HEK293 (cell line): Measurements from ENCODE around the gene SLC2A6.

Experiments
- CTCF ChIA-PET: fragments of 350-600 bp; formaldehyde crosslinking; extraction: SDS; loops from one replicate; lab custom pipeline; 2021; ENCODE audit warnings: antibody characterized with exemption; lab: Yijun Ruan, JAX
- POLR2A ChIA-PET: fragments of 300-600 bp; formaldehyde crosslinking; extraction: SDS; loops from one replicate; lab custom pipeline; 2020; ENCODE audit warnings: antibody characterized with exemption, inconsistent platforms; lab: Yijun Ruan, JAX
- H3K27ac ChIP-seq: fragments of 200-500 bp; sonication (Bioruptor generic); 2 replicates; pipeline ENCODE4 v1.5.1; 2014; ENCODE audit warnings: low read depth, low read length, control low read depth, inconsistent platforms; ENCODE audit errors: extremely low read depth
- H3K36me3 ChIP-seq, 2 experiments: fragments of 200-500 bp in 1 of 2; sonication (Bioruptor generic) in 1 of 2; 1 replicate in 1 of 2; 2 replicates in 1 of 2; pipeline ENCODE4 v1.5.1; 2014 to 2017; ENCODE audit warnings: inconsistent platforms in 2 of 2, low read length in 2 of 2; ENCODE audit not compliant: control insufficient read depth in 2 of 2, insufficient read depth in 1 of 2
- H3K4me1 ChIP-seq: fragments of 200-500 bp; sonication (Bioruptor generic); 2 replicates; pipeline ENCODE4 v1.5.1; 2014; ENCODE audit warnings: mild to moderate bottlenecking, low read length, inconsistent platforms; ENCODE audit not compliant: control insufficient read depth, insufficient read depth
- H3K4me3 ChIP-seq: 2 replicates; pipeline ENCODE4 v1.5.1; 2011; ENCODE audit warnings: low read depth, mild to moderate bottlenecking, control low read depth, low read length, moderate library complexity
- H3K9me3 ChIP-seq: fragments of 200-500 bp; sonication (Bioruptor generic); 2 replicates; pipeline ENCODE4 v1.5.1; 2014; ENCODE audit warnings: low read depth, low read length, inconsistent platforms; ENCODE audit not compliant: control insufficient read depth, insufficient read depth
- EGR2 ChIP-seq: fragments of 450-650 bp; formaldehyde crosslinking; IDR thresholded peaks from 2 replicates; pipeline ENCODE4 v1.5.1; 2016; ENCODE audit warnings: low read depth, missing biosample characterization, missing genetic modification characterization
- SCRT1 ChIP-seq: fragments of 450-650 bp; formaldehyde crosslinking; IDR thresholded peaks from 2 replicates; pipeline ENCODE4 v1.5.1; 2016; ENCODE audit warnings: missing biosample characterization, missing genetic modification characterization, borderline replicate concordance
- SETDB1 ChIP-seq: IDR thresholded peaks from one replicate; pipeline ENCODE4 v1.6.1; 2017; ENCODE audit warnings: mild to moderate bottlenecking, low read length, moderate library complexity, mixed read lengths; ENCODE audit not compliant: insufficient read length
- TCF7L2 ChIP-seq: IDR thresholded peaks from 2 replicates; pipeline ENCODE4 v1.6.1; 2011; ENCODE audit warnings: low read depth, mild to moderate bottlenecking, inconsistent platforms, low read length, moderate library complexity, borderline replicate concordance
- ZFHX2 ChIP-seq: fragments of 450-650 bp; formaldehyde crosslinking; conservative IDR thresholded peaks from 2 replicates; pipeline ENCODE4 v1.5.1; 2016; ENCODE audit warnings: missing biosample characterization, missing genetic modification characterization
- ZIC2 ChIP-seq: fragments of 450-650 bp; formaldehyde crosslinking; IDR thresholded peaks from 2 replicates; pipeline ENCODE4 v1.5.1; 2016; ENCODE audit warnings: missing biosample characterization, missing genetic modification characterization
- ZNF155 ChIP-seq: fragments of 450-650 bp; formaldehyde crosslinking; IDR thresholded peaks from 2 replicates; pipeline ENCODE4 v1.5.1; 2016; ENCODE audit warnings: missing biosample characterization, missing genetic modification characterization
- ZNF169 ChIP-seq: fragments of 450-650 bp; formaldehyde crosslinking; IDR thresholded peaks from 2 replicates; pipeline ENCODE4 v1.5.1; 2016; ENCODE audit warnings: missing biosample characterization, missing genetic modification characterization
- ZNF585B ChIP-seq: fragments of 450-650 bp; formaldehyde crosslinking; IDR thresholded peaks from 2 replicates; pipeline ENCODE4 v1.5.1; 2016; ENCODE audit warnings: missing biosample characterization, missing genetic modification characterization
- ZNF623 ChIP-seq: fragments of 450-650 bp; formaldehyde crosslinking; IDR thresholded peaks from 2 replicates; pipeline ENCODE4 v1.5.1; 2016; ENCODE audit warnings: missing biosample characterization, missing genetic modification characterization
- ZNF791 ChIP-seq: fragments of 450-650 bp; formaldehyde crosslinking; IDR thresholded peaks from 2 replicates; pipeline ENCODE4 v1.5.1; 2016; ENCODE audit warnings: missing biosample characterization, missing genetic modification characterization
- ZNF830 ChIP-seq: fragments of 450-650 bp; IDR thresholded peaks from 2 replicates; pipeline ENCODE4 v1.5.0; 2018; ENCODE audit warnings: missing biosample characterization, missing genetic modification characterization, low read depth, mild to moderate bottlenecking, moderate library complexity
- TF ChIP-seq, protein P1 (sequence below): fragments of 450-650 bp; formaldehyde crosslinking; IDR thresholded peaks from 2 replicates; pipeline ENCODE4 v1.5.1; 2017; ENCODE audit warnings: missing biosample characterization, missing genetic modification characterization
- TF ChIP-seq, protein P2 (sequence below): fragments of 450-650 bp; formaldehyde crosslinking; IDR thresholded peaks from 2 replicates; pipeline ENCODE4 v1.5.1; 2017; ENCODE audit warnings: missing biosample characterization, missing genetic modification characterization
- TF ChIP-seq, protein P3 (sequence below): fragments of 450-650 bp; formaldehyde crosslinking; IDR thresholded peaks from 2 replicates; pipeline ENCODE4 v1.5.1; 2017; ENCODE audit warnings: missing biosample characterization, missing genetic modification characterization

Gene SLC2A6

DNA sequence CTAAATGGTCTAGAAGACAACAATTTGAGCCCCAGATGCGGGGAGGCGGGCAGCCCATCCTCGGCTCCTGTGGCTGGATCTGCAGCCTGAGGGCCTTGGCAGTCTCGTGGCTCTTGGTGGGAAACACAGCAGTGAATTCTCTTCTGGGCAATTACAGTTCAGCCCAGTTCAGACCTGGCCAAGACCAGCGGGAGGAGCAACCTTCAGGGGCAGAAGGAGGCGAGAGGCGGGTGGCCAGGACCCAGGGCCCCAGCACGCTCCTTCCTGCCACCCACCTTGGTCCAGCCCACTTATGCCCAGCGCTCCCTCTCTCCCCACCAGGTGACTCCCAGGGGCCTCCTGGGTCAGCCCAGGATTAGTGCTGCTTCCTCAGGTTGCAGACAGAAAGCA is 38.1 kb upstream of the SLC2A6 start (continued):
- TF ChIP-seq, protein P1, sequence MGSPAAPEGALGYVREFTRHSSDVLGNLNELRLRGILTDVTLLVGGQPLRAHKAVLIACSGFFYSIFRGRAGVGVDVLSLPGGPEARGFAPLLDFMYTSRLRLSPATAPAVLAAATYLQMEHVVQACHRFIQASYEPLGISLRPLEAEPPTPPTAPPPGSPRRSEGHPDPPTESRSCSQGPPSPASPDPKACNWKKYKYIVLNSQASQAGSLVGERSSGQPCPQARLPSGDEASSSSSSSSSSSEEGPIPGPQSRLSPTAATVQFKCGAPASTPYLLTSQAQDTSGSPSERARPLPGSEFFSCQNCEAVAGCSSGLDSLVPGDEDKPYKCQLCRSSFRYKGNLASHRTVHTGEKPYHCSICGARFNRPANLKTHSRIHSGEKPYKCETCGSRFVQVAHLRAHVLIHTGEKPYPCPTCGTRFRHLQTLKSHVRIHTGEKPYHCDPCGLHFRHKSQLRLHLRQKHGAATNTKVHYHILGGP, result no peak
- TF ChIP-seq ZNF155 (tag by site-specific recombination) (no peak), EGR2 (tag by site-specific recombination) (no peak)
- TF ChIP-seq, protein P2, sequence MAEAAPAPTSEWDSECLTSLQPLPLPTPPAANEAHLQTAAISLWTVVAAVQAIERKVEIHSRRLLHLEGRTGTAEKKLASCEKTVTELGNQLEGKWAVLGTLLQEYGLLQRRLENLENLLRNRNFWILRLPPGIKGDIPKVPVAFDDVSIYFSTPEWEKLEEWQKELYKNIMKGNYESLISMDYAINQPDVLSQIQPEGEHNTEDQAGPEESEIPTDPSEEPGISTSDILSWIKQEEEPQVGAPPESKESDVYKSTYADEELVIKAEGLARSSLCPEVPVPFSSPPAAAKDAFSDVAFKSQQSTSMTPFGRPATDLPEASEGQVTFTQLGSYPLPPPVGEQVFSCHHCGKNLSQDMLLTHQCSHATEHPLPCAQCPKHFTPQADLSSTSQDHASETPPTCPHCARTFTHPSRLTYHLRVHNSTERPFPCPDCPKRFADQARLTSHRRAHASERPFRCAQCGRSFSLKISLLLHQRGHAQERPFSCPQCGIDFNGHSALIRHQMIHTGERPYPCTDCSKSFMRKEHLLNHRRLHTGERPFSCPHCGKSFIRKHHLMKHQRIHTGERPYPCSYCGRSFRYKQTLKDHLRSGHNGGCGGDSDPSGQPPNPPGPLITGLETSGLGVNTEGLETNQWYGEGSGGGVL (tag by site-specific recombination), result no peak
- TF ChIP-seq, all 188 proteins: peak for 0

DNA sequence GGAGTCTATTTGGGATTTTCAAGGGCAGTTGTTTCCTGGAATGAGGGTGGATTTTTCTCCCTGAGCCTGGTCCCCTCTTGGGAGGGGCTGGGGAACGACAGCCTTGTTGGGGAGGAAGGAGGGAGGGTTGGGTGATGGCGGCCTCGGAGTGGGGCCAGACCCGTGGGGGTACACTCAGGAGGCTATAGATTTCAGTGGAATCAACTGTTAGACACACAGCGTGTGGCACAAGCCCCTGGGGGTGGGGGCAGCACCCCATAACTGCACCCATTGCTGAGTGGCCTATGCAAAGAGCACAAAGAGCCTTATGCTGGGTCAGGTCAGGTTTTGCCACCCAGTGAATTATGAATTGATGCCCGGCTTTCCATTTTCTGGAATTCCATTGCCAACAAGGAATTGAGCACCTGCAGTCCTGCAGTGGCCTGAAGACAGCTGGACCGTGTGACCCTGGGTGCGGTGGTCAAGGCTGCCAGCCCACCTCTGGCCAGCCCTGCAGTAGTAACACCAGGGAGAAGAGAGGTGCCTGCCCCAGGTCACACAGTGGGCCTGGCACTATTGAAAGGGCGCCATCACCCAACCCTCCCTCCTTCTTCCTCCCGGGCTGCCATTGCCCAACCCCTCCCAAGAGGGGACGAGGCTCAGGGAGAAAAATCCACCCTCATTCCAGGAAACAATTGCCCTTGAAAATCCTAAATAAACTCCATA is 37.5 kb upstream of the SLC2A6 start:
- CTCF ChIA-PET, result interaction anchor here (0.5 to 0.7 kb wide), 2 partner anchors 17 to 40 kb away, joined by 3 read pairs; no protein-coding TSS in a partner anchor
- Histone ChIP-seq H3K9me3 (no peaks in the 10 kb centered on the region), H3K4me1 (no peaks in the 10 kb centered on the region), H3K36me3 (no peaks in the 10 kb centered on the region), H3K4me3 (no peak overlapping the region), H3K27ac (no peak overlapping the region)
- TF ChIP-seq ZNF585B (no peak), SCRT1 (tag by site-specific recombination) (no peak), ZIC2 (no peak), SETDB1 (no peak), TCF7L2 (no peak), ZNF169 (tag by site-specific recombination) (no peak), ZNF830 (tag by site-specific recombination) (no peak), ZNF791 (no peak)
- TF ChIP-seq, protein P3, sequence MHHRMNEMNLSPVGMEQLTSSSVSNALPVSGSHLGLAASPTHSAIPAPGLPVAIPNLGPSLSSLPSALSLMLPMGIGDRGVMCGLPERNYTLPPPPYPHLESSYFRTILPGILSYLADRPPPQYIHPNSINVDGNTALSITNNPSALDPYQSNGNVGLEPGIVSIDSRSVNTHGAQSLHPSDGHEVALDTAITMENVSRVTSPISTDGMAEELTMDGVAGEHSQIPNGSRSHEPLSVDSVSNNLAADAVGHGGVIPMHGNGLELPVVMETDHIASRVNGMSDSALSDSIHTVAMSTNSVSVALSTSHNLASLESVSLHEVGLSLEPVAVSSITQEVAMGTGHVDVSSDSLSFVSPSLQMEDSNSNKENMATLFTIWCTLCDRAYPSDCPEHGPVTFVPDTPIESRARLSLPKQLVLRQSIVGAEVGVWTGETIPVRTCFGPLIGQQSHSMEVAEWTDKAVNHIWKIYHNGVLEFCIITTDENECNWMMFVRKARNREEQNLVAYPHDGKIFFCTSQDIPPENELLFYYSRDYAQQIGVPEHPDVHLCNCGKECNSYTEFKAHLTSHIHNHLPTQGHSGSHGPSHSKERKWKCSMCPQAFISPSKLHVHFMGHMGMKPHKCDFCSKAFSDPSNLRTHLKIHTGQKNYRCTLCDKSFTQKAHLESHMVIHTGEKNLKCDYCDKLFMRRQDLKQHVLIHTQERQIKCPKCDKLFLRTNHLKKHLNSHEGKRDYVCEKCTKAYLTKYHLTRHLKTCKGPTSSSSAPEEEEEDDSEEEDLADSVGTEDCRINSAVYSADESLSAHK (tag by site-specific recombination), result no peak
- POLR2A ChIA-PET, result no interaction called here

DNA sequence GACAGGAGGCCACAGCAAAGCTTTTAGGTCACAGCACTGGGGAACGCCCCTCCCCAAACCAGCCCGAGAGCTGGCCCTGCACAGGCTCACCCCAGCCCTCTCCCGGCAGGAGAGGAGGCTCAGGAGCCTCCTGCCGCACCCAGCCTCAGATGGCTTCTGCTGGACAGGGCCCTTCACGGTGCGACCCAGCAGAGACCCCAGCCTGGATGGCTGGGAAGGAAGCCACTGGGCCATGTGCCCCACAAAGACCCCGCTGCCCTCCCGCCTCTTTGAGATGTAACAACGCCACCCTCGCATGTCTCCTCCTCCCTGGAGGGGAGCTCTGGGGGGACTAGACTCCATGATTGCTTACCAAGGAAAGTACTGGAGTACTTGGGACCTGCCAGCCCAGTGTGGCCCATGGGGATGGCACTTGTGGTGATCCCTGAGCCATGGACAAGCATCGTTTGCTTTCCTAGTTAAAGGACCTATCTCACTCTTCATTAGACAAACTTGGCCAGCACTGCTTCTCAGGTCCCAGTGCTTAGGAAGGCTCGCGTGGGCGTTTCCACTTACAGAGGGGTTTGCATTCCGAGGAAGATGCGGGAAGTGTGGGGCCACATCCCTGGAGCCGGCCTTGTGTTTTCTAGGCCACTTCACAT is 36.8 kb upstream of the SLC2A6 start:
- H3K4me1 ChIP-seq, result no peaks in the 10 kb centered on the region
- no peak overlapping the region for H3K27ac ChIP-seq
- H3K9me3 ChIP-seq, result no peaks in the 10 kb centered on the region
- H3K4me3 ChIP-seq, result no peak overlapping the region
- no peaks in the 10 kb centered on the region for H3K36me3 ChIP-seq
- CTCF ChIA-PET, result interaction anchor here (0.5 to 0.7 kb wide), 2 partner anchors 16 to 40 kb away, joined by 3 read pairs; no protein-coding TSS in a partner anchor
- POLR2A ChIA-PET, result no interaction called here
- TF ChIP-seq EGR2 (tag by site-specific recombination) (0 out of 2 replicates have a peak, but pooled peaks have one; percentile 16), ZNF623 (tag by site-specific recombination) (no peak), ZFHX2 (tag by site-specific recombination) (peak; percentile 32)
